Transverse colon (tissue), 4 donors: ENCODE data around the gene COLEC12. TPM values are rescaled to one million over a fixed set of nuclear protein-coding genes. Genes with fewer than 3 reads are reported as not detected.
"Not testable (repeated sequence)": the region's sequence is repeated elsewhere in the genome, so short reads cannot be mapped to it uniquely, and the experiment has no call there.

Experiments used
- DNase-seq: peaks from one replicate; pipeline ENCODE4 v3.0.0-alpha.2; 2019
- H3K27ac ChIP-seq, 4 donors: fragments of 200-600 bp; sonication (generic); 2 replicates each; pipeline ENCODE4 v1.5.1; 2016 to 2018; ENCODE audit warnings: inconsistent platforms in 4 of 4
- H3K27me3 ChIP-seq: fragments of 200-600 bp; sonication (generic); 2 replicates; pipeline ENCODE4 v1.5.1; 2017; ENCODE audit warnings: inconsistent platforms
- H3K36me3 ChIP-seq, 4 donors: fragments of 200-600 bp; sonication (generic); 2 replicates each; pipeline ENCODE4 v1.5.1; 2017 to 2019; ENCODE audit warnings: inconsistent platforms in 4 of 4
- H3K4me1 ChIP-seq, 4 donors: fragments of 200-600 bp; sonication (generic); 2 replicates each; pipeline ENCODE4 v1.5.1; 2017 to 2020; ENCODE audit warnings: inconsistent platforms in 4 of 4
- H3K4me3 ChIP-seq, 4 donors: fragments of 200-600 bp; sonication (generic); 1 replicate in 1 of 4; 2 replicates in 3 of 4; pipeline versions ENCODE4 v1.5.1 to v1.6.1; 2017 to 2019; ENCODE audit warnings: inconsistent platforms in 4 of 4
- H3K9me3 ChIP-seq, 2 donors: fragments of 200-600 bp; sonication (generic); 2 replicates each; pipeline ENCODE4 v1.5.1; 2017 to 2019; ENCODE audit warnings: inconsistent platforms in 2 of 2
- CTCF ChIP-seq, 5 experiments: fragments of 200-600 bp in 3 of 5; fragments of 450-650 bp in 2 of 5; sonication (generic) in 3 of 5; IDR thresholded peaks; 1 replicate in 2 of 5; 2 replicates in 3 of 5; pipeline ENCODE4 v1.5.1; 2016 to 2017; ENCODE audit warnings: antibody characterized with exemption in 5 of 5, inconsistent platforms in 3 of 5, mild to moderate bottlenecking in 2 of 5, moderate library complexity in 1 of 5
- EP300 ChIP-seq: sonication (generic); formaldehyde crosslinking; IDR thresholded peaks from one replicate; pipeline ENCODE4 v1.6.1; 2017; ENCODE audit warnings: antibody characterized with exemption, low read depth
- POLR2A ChIP-seq: fragments of 450-650 bp; IDR thresholded peaks from one replicate; pipeline ENCODE4 v1.6.1; 2016; ENCODE audit warnings: antibody characterized with exemption, mild to moderate bottlenecking, moderate library complexity
- POLR2AphosphoS5 ChIP-seq, 3 donors: sonication (generic); formaldehyde crosslinking; IDR thresholded peaks; one replicate each; pipeline ENCODE4 v1.6.1; 2016; ENCODE audit warnings: antibody characterized with exemption in 3 of 3
- WGBS, 2 donors: methylation state at CpG; one replicate each; pipeline ENCODE4 v1.1.5; 2018; ENCODE audit warnings: low coverage in 1 of 2; 5-methylcytosine and 5-hydroxymethylcytosine counted together
- in situ Hi-C, 4 donors: fragments of 200-750 bp; cut with MboI; loops; one replicate each; pipeline versions ENCODE4 v1.15.0 to v1.15.1; 2017; ENCODE audit warnings: low sequenced_read_pairs in 3 of 4, low pct_ligation_motif_present in 1 of 4, low pct_unique_long_range_greater_than_20kb in 1 of 4
- intact Hi-C: fragments of 100-400 bp; cut with DNase I; formaldehyde crosslinking; loops from one replicate; pipeline ENCODE4 v1.15.1; 2023; ENCODE audit warnings: low total_unique reads
- total RNA-seq, 4 donors: library from RNA; depleted of rRNA; stranded (reverse); fragments of >200 nt; gene quantifications; one replicate each; pipeline ENCODE4 v1.1.0, GENCODE V29; 2016

The COLEC12 gene
- total RNA-seq, 4 donors from 2014 or later = 1.4 to 7.8 (median 2.8) TPM

DNA sequence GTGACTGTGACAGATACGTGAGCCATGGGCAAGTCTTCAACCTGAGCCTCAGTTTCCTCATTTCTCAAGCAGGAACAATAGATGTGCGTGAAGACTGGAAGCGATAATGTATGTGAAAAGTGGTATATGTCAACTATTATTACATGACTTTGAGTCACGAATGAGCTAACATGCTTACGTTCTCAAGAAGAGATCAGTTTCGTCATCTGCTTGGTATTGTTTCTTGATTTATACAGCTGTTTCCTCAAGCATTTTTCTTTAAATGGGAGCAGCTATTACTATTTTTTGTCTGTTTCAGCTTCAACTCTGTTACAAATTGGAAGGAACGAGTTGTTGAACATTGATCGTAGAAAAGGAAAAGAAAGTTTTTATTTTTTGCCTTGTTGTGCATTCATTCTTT lies 184.1 kb downstream of the COLEC12 start:
- intact Hi-C loops (no loop called here), in situ Hi-C loops (no loop called here)
- DNase-seq = no peak
- Histone ChIP-seq H3K4me1 (no peaks in the 10 kb centered on the region), H3K27me3 (no peaks in the 10 kb centered on the region), H3K9me3 (no peaks in the 10 kb centered on the region), H3K36me3 (no peaks in the 10 kb centered on the region), H3K4me3 (no peak overlapping the region), H3K27ac (no peak overlapping the region)
- WGBS, 2 donors = 83% methylated on average over 8 of the region's 8 CpGs
- TF ChIP-seq POLR2A = no peak
- no peak for TF ChIP-seq EP300
- no peak for TF ChIP-seq CTCF (IDR thresholded peaks at IDR 0.05)
- TF ChIP-seq POLR2AphosphoS5 (IDR thresholded peaks at IDR 0.05) = no peak

DNA sequence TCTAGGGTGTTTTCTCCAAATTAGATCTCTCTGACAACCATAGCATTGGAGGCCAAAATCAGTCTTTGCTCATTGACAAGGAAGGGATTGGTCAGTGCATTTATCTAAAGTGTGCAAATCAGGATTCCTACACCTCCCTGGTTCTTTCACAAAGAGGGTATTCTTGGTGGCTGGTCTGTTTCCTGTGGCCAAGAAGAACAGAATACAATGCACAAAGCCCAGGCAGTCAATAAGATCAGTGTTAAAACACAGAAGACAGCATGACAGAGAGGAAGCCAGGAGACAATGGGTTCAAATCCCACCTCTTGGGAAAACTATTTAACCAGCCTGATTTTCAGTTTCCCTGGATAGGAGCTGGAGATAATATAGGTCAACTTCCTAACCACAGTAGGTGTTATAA lies 186.6 kb downstream of the COLEC12 start:
- in situ Hi-C loops = no loop called here
- no peak for DNase-seq
- Histone ChIP-seq H3K27ac (no peak overlapping the region), H3K4me1 (no peaks in the 10 kb centered on the region), H3K36me3 (no peaks in the 10 kb centered on the region), H3K9me3 (no peaks in the 10 kb centered on the region), H3K4me3 (no peak overlapping the region), H3K27me3 (no peaks in the 10 kb centered on the region)
- TF ChIP-seq POLR2A (no peak), EP300 (no peak), CTCF (IDR thresholded peaks at IDR 0.05) (no peak), POLR2AphosphoS5 (IDR thresholded peaks at IDR 0.05) (no peak)
- intact Hi-C loops = no loop called here

DNA sequence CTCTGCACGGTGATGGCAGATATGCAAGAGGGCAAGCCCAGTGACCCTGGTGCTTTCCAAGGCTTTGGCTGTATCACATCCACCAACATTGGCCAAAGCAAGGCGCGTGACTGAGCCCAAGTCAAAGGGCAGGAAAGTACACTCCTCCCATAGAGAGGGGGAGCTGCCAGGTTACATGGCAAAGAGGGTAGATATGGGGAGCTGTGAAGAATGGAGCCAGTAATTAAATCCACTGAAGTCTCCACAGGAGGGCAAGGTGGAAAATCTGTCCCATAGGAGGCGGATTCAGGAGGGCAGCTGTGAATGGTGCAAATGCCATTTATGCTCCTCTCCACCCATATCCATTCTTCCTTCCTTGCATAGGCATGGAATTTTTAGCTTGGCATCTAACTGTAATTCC lies 188.1 kb downstream of the COLEC12 start:
- Histone ChIP-seq H3K27ac (no peak overlapping the region), H3K4me1 (no peaks in the 10 kb centered on the region), H3K36me3 (no peaks in the 10 kb centered on the region), H3K27me3 (no peaks in the 10 kb centered on the region), H3K4me3 (no peak overlapping the region), H3K9me3 (no peaks in the 10 kb centered on the region)
- no peak for DNase-seq
- in situ Hi-C loops (no loop called here), intact Hi-C loops (no loop called here)
- TF ChIP-seq CTCF (IDR thresholded peaks at IDR 0.05) = no peak
- TF ChIP-seq POLR2A = no peak
- TF ChIP-seq POLR2AphosphoS5 (IDR thresholded peaks at IDR 0.05) = no peak
- TF ChIP-seq EP300 = no peak
- 62% methylated on average over 4 of the region's 4 CpGs; no CpG with 5 or more reads in 1 of the 2 donors for WGBS, 2 donors

GRCh38 chr18:310042-310441 lies 190.5 kb downstream of the COLEC12 start:
- no peaks in the 10 kb centered on the region for H3K4me1 ChIP-seq
- H3K36me3 ChIP-seq = no peaks in the 10 kb centered on the region
- TF ChIP-seq CTCF (IDR thresholded peaks at IDR 0.05) (no peak), POLR2AphosphoS5 (IDR thresholded peaks at IDR 0.05) (no peak), EP300 (no peak)
- no peak overlapping the region for H3K27ac ChIP-seq
- no peaks in the 10 kb centered on the region for H3K27me3 ChIP-seq
- in situ Hi-C loops (no loop called here), intact Hi-C loops (no loop called here)
- no peak overlapping the region for H3K4me3 ChIP-seq
- no peak for DNase-seq
- H3K9me3 ChIP-seq = no peaks in the 10 kb centered on the region

DNA sequence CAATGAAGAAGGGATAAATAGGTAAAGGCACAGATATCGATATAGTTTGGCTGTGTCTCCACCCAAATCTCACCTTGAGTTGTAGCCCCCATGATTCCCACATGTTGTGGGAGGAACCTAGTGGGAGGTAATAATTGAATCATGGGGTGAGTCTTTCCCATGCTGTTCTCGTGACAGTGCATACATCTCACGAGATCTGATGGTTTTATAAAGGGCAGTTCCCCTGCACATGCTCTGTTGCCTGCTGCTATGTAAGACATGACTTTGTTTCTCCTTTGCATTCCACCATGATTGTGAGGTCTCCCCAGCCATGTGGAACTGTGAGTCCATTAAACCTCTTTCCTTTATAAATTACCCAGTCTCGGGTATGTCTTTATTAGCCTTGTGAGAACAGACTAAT lies 192.4 kb downstream of the COLEC12 start:
- WGBS, 2 donors = 86 to 91% methylated on average over 2 to 4 of the region's 4 CpGs
- H3K9me3 ChIP-seq, H3K4me3 ChIP-seq, DNase-seq, in situ Hi-C loops, intact Hi-C loops, H3K36me3 ChIP-seq, H3K27ac ChIP-seq, H3K27me3 ChIP-seq, H3K4me1 ChIP-seq: not testable (repeated sequence)
